ENCODE measurements around the gene TP53BP2. TPM values are rescaled to one million over a fixed set of nuclear protein-coding genes. Genes with fewer than 3 reads are reported as not detected.

The TP53BP2 gene
- total and polyA plus RNA-seq, 2 donors (not counting 3 experiments of a cell fraction or from before 2014, with no cell fraction given) = 21.9 to 51.9 TPM

DNA sequence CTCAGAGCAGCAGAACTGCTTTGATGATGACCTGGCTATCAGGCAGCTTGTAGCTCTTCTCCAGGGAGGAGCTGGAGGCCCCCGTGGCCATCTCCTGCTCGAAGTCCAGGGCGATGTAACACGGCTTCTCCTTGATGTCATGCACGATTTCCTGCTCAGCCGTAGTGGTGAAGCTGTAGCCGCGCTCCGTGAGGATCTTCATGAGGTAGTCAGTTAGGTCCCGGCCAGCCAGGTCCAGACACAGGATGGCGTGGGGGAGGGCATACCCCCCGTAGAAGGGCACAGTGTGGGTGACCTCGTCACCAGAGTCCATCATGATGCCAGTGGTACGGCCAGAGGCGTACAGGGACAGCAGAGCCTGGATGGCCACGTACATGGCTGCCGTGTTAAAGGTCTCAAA is 18.3 kb upstream of the TP53BP2 start:
- CTCF ChIA-PET = no interaction called here

More for the DNA sequence above, 18.3 kb upstream of the TP53BP2 start:
- Histone ChIP-seq H3K4me2 (ENCODE audit: insufficient read depth, low read length) (no peak overlapping the region), H3K4me1 (ENCODE audit: control insufficient read depth, extremely low read depth, insufficient read depth, low read length) (no peaks in the 10 kb centered on the region), H3K9me1 (replicated peaks; ENCODE audit: control insufficient read depth, extremely low read depth, insufficient read depth, low read length) (no peaks in the 10 kb centered on the region), H4K20me1 (replicated peaks; ENCODE audit: control insufficient read depth, extremely low read depth, insufficient read depth, low read length) (no peaks in the 10 kb centered on the region), H3K9ac (replicated peaks; ENCODE audit: extremely low read depth, insufficient read depth, low read length) (no peak overlapping the region), H2AFZ (ENCODE audit: low read depth, low read length) (no peak overlapping the region), H3K27ac (ENCODE audit: insufficient read depth, low read depth, low read length) (no peak overlapping the region), H3K79me2 (ENCODE audit: control insufficient read depth, insufficient read depth, low read length) (no peaks in the 10 kb centered on the region), H3K27me3 (ENCODE audit: control insufficient read depth in 2 of 2, insufficient read depth in 2 of 2, low read length in 2 of 2) (peaks cover 8 to 18% of the 10 kb centered on the region in 2 experiments), H3K4me3 (replicated peaks in 1 of 3; ENCODE audit: insufficient read depth in 1 of 3, low read depth in 1 of 3, low read length in 3 of 3) (no peak overlapping the region), H3K36me3 (ENCODE audit: control insufficient read depth in 2 of 2, extremely low read depth in 1 of 2, insufficient read depth in 2 of 2, low read length in 2 of 2) (no peaks in the 10 kb centered on the region), H3K9me3 (replicated peaks; ENCODE audit: control insufficient read depth, insufficient read depth, low read length) (no peaks in the 10 kb centered on the region)
- TF ChIP-seq, protein P1, sequence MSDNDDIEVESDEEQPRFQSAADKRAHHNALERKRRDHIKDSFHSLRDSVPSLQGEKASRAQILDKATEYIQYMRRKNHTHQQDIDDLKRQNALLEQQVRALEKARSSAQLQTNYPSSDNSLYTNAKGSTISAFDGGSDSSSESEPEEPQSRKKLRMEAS (IDR thresholded peaks at IDR 0.05; ENCODE audit: insufficient read depth, insufficient read length) = no peak
- TF ChIP-seq JUN (IDR thresholded peaks at IDR 0.05; ENCODE audit: borderline replicate concordance, insufficient read depth, insufficient read length, low read depth) (no peak), MYC (IDR thresholded peaks at IDR 0.05; ENCODE audit: low read depth, low read length) (no peak), FOS (IDR thresholded peaks at IDR 0.05; ENCODE audit: borderline replicate concordance, insufficient read depth, low read length) (no peak), POLR2A (IDR thresholded peaks at IDR 0.05; ENCODE audit: low read depth, low read length) (no peak), CTCF (IDR thresholded peaks at IDR 0.05; ENCODE audit: extremely low read depth in 1 of 2, insufficient read depth in 1 of 2, low read depth in 1 of 2, low read length in 2 of 2) (no peak), EZH2 (IDR thresholded peaks at IDR 0.05; ENCODE audit: borderline replicate concordance, low read depth, low read length, severe bottlenecking) (no peak), POLR2AphosphoS5 (IDR thresholded peaks at IDR 0.05; ENCODE audit: insufficient read depth, low read depth, low read length) (no peak), GATA2 (IDR thresholded peaks at IDR 0.05; ENCODE audit: insufficient read depth, insufficient read length, low read depth, low read length) (no peak)
- no peak for FAIRE-seq
- DNase-seq (ENCODE audit: low read depth, low spot score) = no peak
- POLR2A ChIA-PET = no interaction called here
- intact Hi-C loops (cut with micrococcal nuclease) (no loop called here), dilution Hi-C loops (cut with MboI; ENCODE audit: extremely low pct_ligation_motif_present, low sequenced_read_pairs) (no loop called here)
- no TSS peak for BruUV-seq (replicated peaks)
